ENCODE results near the gene HDAC9. TPM values are rescaled to one million over a fixed set of nuclear protein-coding genes. Genes with fewer than 3 reads are reported as not detected.

The HDAC9 gene
- total RNA-seq, 2 experiments from 2014 or later, result 0.22 to 0.33 TPM

DNA sequence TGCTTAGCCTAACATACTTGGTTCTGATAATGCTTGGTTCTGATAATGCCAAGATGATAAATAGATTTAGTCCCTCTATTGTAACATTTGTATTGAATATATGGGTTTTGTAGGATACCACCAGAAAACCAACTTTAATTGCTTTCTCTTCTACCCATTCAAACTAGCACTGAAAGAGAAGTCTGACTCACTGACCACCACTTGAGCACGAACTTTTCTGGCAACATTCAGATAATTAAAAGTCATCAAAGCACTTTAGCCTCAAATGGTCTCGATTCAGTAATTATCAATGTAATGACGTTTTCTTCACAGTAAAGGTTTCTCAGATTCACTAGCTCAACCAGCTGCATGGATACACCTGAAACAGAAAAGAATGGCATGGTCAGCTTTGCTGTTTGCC is 63.0 kb downstream of the HDAC9 start:
- Mint-ChIP-seq H3K4me3 (no peak overlapping the region), H3K27ac (no peak overlapping the region), H3K9me3 (no peaks in the 10 kb centered on the region), H3K27me3 (no peaks in the 10 kb centered on the region), H3K4me1 (no peaks in the 10 kb centered on the region), H3K36me3 (ENCODE audit: low read depth) (no peaks in the 10 kb centered on the region)
- DNase-seq, result no peak
- ChIA-PET CTCF (no interaction called here), POLR2A (no interaction called here)

DNA sequence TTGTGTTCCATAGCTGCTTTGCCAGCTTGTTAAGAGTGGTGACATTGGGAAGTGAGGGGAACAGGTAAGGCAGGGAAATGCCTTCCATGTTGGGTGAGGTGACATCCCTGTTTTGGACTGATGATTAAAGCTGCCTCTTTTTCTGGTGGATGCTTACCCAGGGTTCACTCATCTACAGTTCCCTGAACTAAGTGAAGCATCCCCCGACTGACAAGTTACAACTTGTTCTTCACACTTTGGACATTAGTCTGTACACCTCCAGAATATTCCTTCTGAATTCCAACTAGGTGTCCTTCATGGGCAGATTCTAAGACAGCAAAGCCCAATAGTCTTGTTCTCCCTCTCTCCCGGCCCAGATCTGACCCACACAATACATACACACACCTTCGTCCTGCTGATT is 63.4 kb downstream of the HDAC9 start:
- CTCF ChIA-PET, result no interaction called here
- no peaks in the 10 kb centered on the region for H3K27me3 Mint-ChIP-seq
- POLR2A ChIA-PET, result no interaction called here
- no peak overlapping the region for H3K27ac Mint-ChIP-seq
- H3K4me3 Mint-ChIP-seq, result no peak overlapping the region
- DNase-seq, result no peak
- no peaks in the 10 kb centered on the region for H3K9me3 Mint-ChIP-seq
- H3K36me3 Mint-ChIP-seq (ENCODE audit: low read depth), result no peaks in the 10 kb centered on the region
- H3K4me1 Mint-ChIP-seq, result no peaks in the 10 kb centered on the region

DNA sequence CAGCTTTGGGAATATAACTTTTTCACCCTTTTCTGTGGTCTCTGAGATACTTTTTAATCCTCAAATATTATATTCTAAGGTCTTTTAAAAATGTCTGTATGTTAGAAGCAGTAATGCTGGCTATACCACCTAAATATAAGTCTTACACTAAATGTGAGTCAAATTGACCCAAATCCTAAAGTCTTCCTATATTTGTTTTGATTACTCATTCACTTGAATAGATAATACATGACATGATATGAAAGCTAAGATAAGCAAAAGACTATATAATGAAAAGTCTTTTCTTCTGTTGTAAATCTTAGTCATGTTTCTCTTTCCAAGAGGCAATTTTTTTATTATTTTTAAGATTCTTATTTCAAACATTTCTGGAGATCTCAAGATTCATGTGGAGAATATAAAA is 64.2 kb downstream of the HDAC9 start:
- ChIA-PET CTCF (no interaction called here), POLR2A (interaction anchor here (0.6 kb wide), 1 partner anchor 1600 kb away, joined by 4 read pairs; no protein-coding TSS in a partner anchor)
- Mint-ChIP-seq H3K36me3 (ENCODE audit: low read depth) (no peaks in the 10 kb centered on the region), H3K4me1 (no peaks in the 10 kb centered on the region), H3K4me3 (no peak overlapping the region), H3K27me3 (no peaks in the 10 kb centered on the region), H3K9me3 (no peaks in the 10 kb centered on the region), H3K27ac (no peak overlapping the region)
- no peak for DNase-seq

DNA sequence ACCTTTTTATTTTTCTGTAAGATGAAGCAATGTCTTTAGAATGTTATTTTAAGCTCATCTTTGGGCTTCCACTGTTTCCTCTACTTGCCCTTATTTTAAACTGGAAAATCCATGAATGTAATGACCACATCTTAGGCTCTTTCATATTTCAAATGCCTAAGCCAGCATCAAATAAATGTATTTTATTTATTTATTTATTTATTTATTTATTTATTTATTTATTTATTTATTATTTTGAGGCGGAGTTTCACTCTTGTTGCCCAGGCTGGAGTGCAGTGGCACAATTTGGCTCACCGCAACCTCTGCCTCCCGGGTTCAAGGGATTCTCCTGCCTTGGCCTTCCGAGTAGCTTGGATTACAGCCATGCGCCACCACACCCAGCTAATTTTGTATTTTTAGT is 69.2 kb downstream of the HDAC9 start:
- Mint-ChIP-seq H3K4me3 (no peak overlapping the region), H3K4me1 (no peaks in the 10 kb centered on the region), H3K36me3 (ENCODE audit: low read depth) (no peaks in the 10 kb centered on the region), H3K27me3 (no peaks in the 10 kb centered on the region), H3K9me3 (no peaks in the 10 kb centered on the region), H3K27ac (no peak overlapping the region)
- DNase-seq, result no peak
- ChIA-PET POLR2A (no interaction called here), CTCF (no interaction called here)

DNA sequence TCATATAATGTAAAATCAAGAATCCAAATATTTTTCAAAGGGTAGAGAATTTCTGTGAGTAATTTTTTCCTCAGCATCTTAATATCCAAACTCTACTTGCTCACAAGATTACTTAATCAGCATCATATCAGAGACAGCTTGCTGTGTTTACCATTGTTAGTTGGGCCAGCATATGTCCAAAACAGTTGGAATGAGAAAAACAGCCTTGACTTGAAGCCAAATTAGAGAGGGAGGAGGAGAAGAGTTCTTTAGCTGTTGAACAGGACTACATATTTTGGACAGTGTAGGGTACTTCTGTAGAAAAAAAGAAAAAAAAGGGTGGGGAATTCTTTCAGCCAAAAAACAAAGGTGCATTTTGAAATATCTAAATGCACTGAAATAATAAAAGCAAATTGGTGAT is 69.8 kb downstream of the HDAC9 start:
- DNase-seq, result no peak
- H3K4me3 Mint-ChIP-seq, result no peak overlapping the region
- H3K4me1 Mint-ChIP-seq, result no peaks in the 10 kb centered on the region
- POLR2A ChIA-PET, result no interaction called here
- no peaks in the 10 kb centered on the region for H3K9me3 Mint-ChIP-seq
- H3K27me3 Mint-ChIP-seq, result no peaks in the 10 kb centered on the region
- H3K36me3 Mint-ChIP-seq (ENCODE audit: low read depth), result no peaks in the 10 kb centered on the region
- CTCF ChIA-PET, result no interaction called here
- H3K27ac Mint-ChIP-seq, result no peak overlapping the region

DNA sequence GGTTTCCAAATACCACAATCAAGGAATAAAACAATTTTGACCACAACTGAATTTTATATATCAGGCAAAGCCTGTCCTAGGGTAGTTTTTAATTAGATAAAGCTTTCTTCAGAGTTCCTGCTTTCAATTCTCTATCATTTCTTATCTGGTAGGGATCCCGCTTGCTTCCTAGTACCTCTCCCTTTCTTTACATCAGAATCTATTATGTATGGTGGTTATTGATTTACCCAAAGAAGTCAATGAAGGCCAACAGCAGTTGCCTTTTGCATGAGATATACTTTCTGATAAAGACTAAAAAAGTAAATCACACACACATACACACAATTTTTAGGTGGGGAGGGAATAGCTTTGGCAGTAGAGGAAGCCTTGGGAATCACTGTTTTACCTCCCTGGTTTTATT is 70.7 kb downstream of the HDAC9 start:
- Mint-ChIP-seq H3K27me3 (no peaks in the 10 kb centered on the region), H3K9me3 (no peaks in the 10 kb centered on the region), H3K27ac (no peak overlapping the region), H3K4me3 (no peak overlapping the region), H3K4me1 (no peaks in the 10 kb centered on the region), H3K36me3 (ENCODE audit: low read depth) (no peaks in the 10 kb centered on the region)
- ChIA-PET CTCF (no interaction called here), POLR2A (no interaction called here)
- no peak for DNase-seq

- no peaks in the 10 kb centered on the region for H3K36me3 Mint-ChIP-seq (ENCODE audit: low read depth)
- no peaks in the 10 kb centered on the region for H3K27me3 Mint-ChIP-seq
- CTCF ChIA-PET, result no interaction called here
- H3K9me3 Mint-ChIP-seq, result no peaks in the 10 kb centered on the region
- H3K4me3 Mint-ChIP-seq, result no peak overlapping the region
- POLR2A ChIA-PET, result no interaction called here
- DNase-seq, result no peak
- H3K4me1 Mint-ChIP-seq, result no peaks in the 10 kb centered on the region
- no peak overlapping the region for H3K27ac Mint-ChIP-seq
These were observed 71.3 kb downstream of the HDAC9 start for GRCh38 chr7:18566829-18567228.

- Mint-ChIP-seq H3K9me3 (no peaks in the 10 kb centered on the region), H3K27ac (no peak overlapping the region), H3K36me3 (ENCODE audit: low read depth) (no peaks in the 10 kb centered on the region), H3K4me3 (no peak overlapping the region), H3K4me1 (no peaks in the 10 kb centered on the region), H3K27me3 (no peaks in the 10 kb centered on the region)
- POLR2A ChIA-PET, result no interaction called here
- no peak for DNase-seq
- CTCF ChIA-PET, result no interaction called here
These were observed 74.9 kb downstream of the HDAC9 start for GRCh38 chr7:18570441-18570840.

- no peak overlapping the region for H3K27ac Mint-ChIP-seq
- H3K27me3 Mint-ChIP-seq, result no peaks in the 10 kb centered on the region
- H3K4me1 Mint-ChIP-seq, result no peaks in the 10 kb centered on the region
- CTCF ChIA-PET, result interaction anchor here (0.6 kb wide), 1 partner anchor 279 kb away, joined by 6 read pairs; no protein-coding TSS in a partner anchor
- H3K4me3 Mint-ChIP-seq, result no peak overlapping the region
- H3K36me3 Mint-ChIP-seq (ENCODE audit: low read depth), result no peaks in the 10 kb centered on the region
- POLR2A ChIA-PET, result no interaction called here
- H3K9me3 Mint-ChIP-seq, result no peaks in the 10 kb centered on the region
- DNase-seq, result no peak
These were observed 75.4 kb downstream of the HDAC9 start for GRCh38 chr7:18570890-18571478.

DNA sequence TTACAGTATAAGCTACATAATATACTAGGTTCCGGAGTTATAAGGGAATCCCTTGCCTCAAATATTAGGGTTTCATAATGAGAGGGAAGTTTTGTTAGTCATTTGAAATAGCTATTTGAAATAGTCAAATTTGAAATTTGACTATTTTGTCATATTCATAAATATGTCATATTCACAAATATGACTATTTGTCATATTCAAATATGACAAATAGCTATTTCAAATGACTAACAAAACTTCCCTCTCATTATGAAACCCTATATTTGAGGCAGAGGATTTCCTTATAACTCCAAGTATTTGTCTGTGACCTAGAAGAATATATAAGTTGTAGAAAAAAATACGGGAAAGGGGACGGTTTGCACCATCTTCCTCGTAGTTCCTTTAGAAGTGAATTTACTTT is 76.6 kb downstream of the HDAC9 start:
- Mint-ChIP-seq H3K9me3 (no peaks in the 10 kb centered on the region), H3K4me1 (no peaks in the 10 kb centered on the region), H3K36me3 (ENCODE audit: low read depth) (no peaks in the 10 kb centered on the region), H3K4me3 (no peak overlapping the region), H3K27me3 (no peaks in the 10 kb centered on the region), H3K27ac (no peak overlapping the region)
- ChIA-PET POLR2A (no interaction called here), CTCF (no interaction called here)
- DNase-seq, result no peak

DNA sequence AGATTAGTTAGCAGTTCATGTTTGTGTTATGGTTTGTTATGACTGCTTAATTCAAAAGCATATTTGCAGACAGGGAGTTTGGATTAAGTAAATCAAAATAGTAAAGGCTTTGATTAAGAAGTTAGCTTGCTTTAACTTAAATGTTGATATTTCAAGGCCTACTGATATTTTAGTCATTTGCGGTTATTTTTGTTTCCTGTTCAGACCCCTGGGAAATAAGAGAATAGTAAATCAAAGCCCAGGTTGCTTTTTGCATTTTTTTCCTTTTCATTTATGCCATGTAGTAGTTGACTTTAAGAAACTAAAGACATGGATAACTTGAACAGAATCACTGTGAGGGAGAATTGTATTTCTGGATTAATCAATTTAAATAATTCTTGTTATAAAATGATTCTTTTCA is 77.3 kb downstream of the HDAC9 start:
- no peak for DNase-seq
- Mint-ChIP-seq H3K4me3 (no peak overlapping the region), H3K9me3 (no peaks in the 10 kb centered on the region), H3K27ac (no peak overlapping the region), H3K27me3 (no peaks in the 10 kb centered on the region), H3K4me1 (no peaks in the 10 kb centered on the region), H3K36me3 (ENCODE audit: low read depth) (no peaks in the 10 kb centered on the region)
- ChIA-PET POLR2A (no interaction called here), CTCF (no interaction called here)

GRCh38 chr7:18573410-18574234 is 78.1 kb downstream of the HDAC9 start:
- no peaks in the 10 kb centered on the region for H3K27me3 Mint-ChIP-seq
- no peak overlapping the region for H3K4me3 Mint-ChIP-seq
- H3K9me3 Mint-ChIP-seq, result no peaks in the 10 kb centered on the region
- ChIA-PET CTCF (no interaction called here), POLR2A (no interaction called here)
- no peaks in the 10 kb centered on the region for H3K4me1 Mint-ChIP-seq
- no peaks in the 10 kb centered on the region for H3K36me3 Mint-ChIP-seq (ENCODE audit: low read depth)
- no peak overlapping the region for H3K27ac Mint-ChIP-seq
- no peak for DNase-seq

- no peaks in the 10 kb centered on the region for H3K27me3 Mint-ChIP-seq
- CTCF ChIA-PET, result no interaction called here
- H3K4me1 Mint-ChIP-seq, result no peaks in the 10 kb centered on the region
- no peak for DNase-seq
- POLR2A ChIA-PET, result no interaction called here
- H3K4me3 Mint-ChIP-seq, result no peak overlapping the region
- no peak overlapping the region for H3K27ac Mint-ChIP-seq
- H3K9me3 Mint-ChIP-seq, result no peaks in the 10 kb centered on the region
- no peaks in the 10 kb centered on the region for H3K36me3 Mint-ChIP-seq (ENCODE audit: low read depth)
These were observed 78.6 kb downstream of the HDAC9 start for GRCh38 chr7:18574235-18574540.

DNA sequence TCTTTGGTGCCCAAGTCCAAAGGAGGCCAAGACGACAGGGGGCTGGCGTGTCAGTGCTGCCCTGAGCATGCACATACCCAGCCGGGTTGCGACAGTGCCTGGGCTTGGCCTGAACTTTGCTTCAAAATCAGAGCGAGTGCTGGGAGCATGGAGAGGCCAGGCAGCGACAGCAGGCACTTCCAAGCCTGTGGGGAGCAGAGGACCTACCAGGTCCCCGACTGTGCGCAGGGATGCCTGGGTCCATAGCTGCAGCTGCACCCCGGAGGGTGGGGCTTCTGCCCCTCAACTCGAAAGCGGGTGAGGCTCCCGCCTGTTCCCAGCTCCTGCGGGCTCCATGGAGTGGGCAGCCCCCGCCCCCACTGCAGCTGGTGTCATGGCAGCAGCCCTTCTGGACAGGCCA is 79.1 kb downstream of the HDAC9 start:
- Mint-ChIP-seq H3K4me1 (no peaks in the 10 kb centered on the region), H3K27me3 (no peaks in the 10 kb centered on the region), H3K36me3 (ENCODE audit: low read depth) (no peaks in the 10 kb centered on the region), H3K27ac (no peak overlapping the region), H3K4me3 (no peak overlapping the region), H3K9me3 (no peaks in the 10 kb centered on the region)
- ChIA-PET CTCF (no interaction called here), POLR2A (no interaction called here)
- no peak for DNase-seq
